COLO668 (cell line): ENCODE data around the gene SPATA21.

ENCODE experiments used
- DNase-seq: peaks from one replicate; lab custom pipeline; 2025; ENCODE audit not compliant: unreplicated experiment; lab: John Stamatoyannopoulos, UW

SPATA21 gene

GRCh38 chr1:16422041-16422440, 15.2 kb downstream of the SPATA21 start:
- no peak for DNase-seq

- DNase-seq: no peak
Measured at GRCh38 chr1:16421201-16421600, 16.0 kb downstream of the SPATA21 start.

GRCh38 chr1:16420424-16421118, 16.7 kb downstream of the SPATA21 start:
- DNase-seq: no peak

GRCh38 chr1:16418823-16419425, 18.3 kb downstream of the SPATA21 start:
- no peak for DNase-seq

- DNase-seq: no peak
Measured at GRCh38 chr1:16413191-16413590, 24.0 kb downstream of the SPATA21 start.

GRCh38 chr1:16410803-16411202, 26.4 kb downstream of the SPATA21 start:
- no peak for DNase-seq

- DNase-seq: peak; percentile 69
Measured at GRCh38 chr1:16409536-16410152, 27.6 kb downstream of the SPATA21 start.

GRCh38 chr1:16406868-16407267, 30.4 kb downstream of the SPATA21 start:
- DNase-seq: no peak

- DNase-seq: no peak
Measured at GRCh38 chr1:16405441-16405840, 31.8 kb downstream of the SPATA21 start.

GRCh38 chr1:16402742-16403141, 34.5 kb downstream of the SPATA21 start:
- DNase-seq: no peak

GRCh38 chr1:16398371-16398953, 38.8 kb downstream of the SPATA21 start:
- no peak for DNase-seq

GRCh38 chr1:16397120-16397519, 40.1 kb downstream of the SPATA21 start:
- DNase-seq: no peak

GRCh38 chr1:16396591-16396990, 40.6 kb downstream of the SPATA21 start:
- no peak for DNase-seq

- DNase-seq: no peak
Measured at GRCh38 chr1:16394977-16395376, 42.2 kb downstream of the SPATA21 start.

- no peak for DNase-seq
Measured at GRCh38 chr1:16393570-16394521, 43.4 kb downstream of the SPATA21 start.

GRCh38 chr1:16392740-16393569, 44.3 kb downstream of the SPATA21 start:
- DNase-seq: no peak

GRCh38 chr1:16391411-16391810, 45.8 kb downstream of the SPATA21 start:
- no peak for DNase-seq

GRCh38 chr1:16387201-16388188, 49.7 kb downstream of the SPATA21 start:
- no peak for DNase-seq
